Measurements from ENCODE around the gene DAZAP1.

GRCh38 chr19:1423436-1424191 lies 16.2 kb downstream of the DAZAP1 start:
- TF ChIP-seq ZNF565 (CRISPR knock-in tag; conservative IDR thresholded peaks at IDR 0.05; ENCODE audit: low read depth) (no peak), ISL1 (CRISPR knock-in tag; IDR thresholded peaks at IDR 0.05) (no peak), OSR1 (CRISPR knock-in tag; IDR thresholded peaks at IDR 0.05) (no peak), ZFP30 (CRISPR knock-in tag; IDR thresholded peaks at IDR 0.05) (no peak), POU6F1 (CRISPR knock-in tag; IDR thresholded peaks at IDR 0.05; ENCODE audit: borderline replicate concordance, low read depth) (no peak), RARB (CRISPR knock-in tag; IDR thresholded peaks at IDR 0.05) (no peak), TOX (CRISPR knock-in tag; IDR thresholded peaks at IDR 0.05; ENCODE audit: borderline replicate concordance) (no peak), PATZ1 (CRISPR knock-in tag; IDR thresholded peaks at IDR 0.05; ENCODE audit: borderline replicate concordance) (no peak), ZNF70 (CRISPR knock-in tag; IDR thresholded peaks at IDR 0.05) (no peak), ZFP3 (CRISPR knock-in tag; IDR thresholded peaks at IDR 0.05) (no peak), ARNTL (CRISPR knock-in tag; IDR thresholded peaks at IDR 0.05; ENCODE audit: borderline replicate concordance, low read depth) (no peak), CSDC2 (CRISPR knock-in tag; IDR thresholded peaks at IDR 0.05) (no peak), ZNF8 (CRISPR knock-in tag; IDR thresholded peaks at IDR 0.05) (no peak), ESRRG (CRISPR knock-in tag; IDR thresholded peaks at IDR 0.05) (no peak)
